NCI-H1417 (cell line): ENCODE results near the gene SUV39H2.
A peak's percentile ranks its signal among the peaks of the same experiment; 100 is the strongest.
"Not testable (repeated sequence)": the region's sequence is repeated elsewhere in the genome, so short reads cannot be mapped to it uniquely, and the experiment has no call there.

Experiments used
- DNase-seq, 3 experiments: peaks; one replicate each; lab custom pipeline; 2025; lab: John Stamatoyannopoulos, UW

Gene SUV39H2

DNA sequence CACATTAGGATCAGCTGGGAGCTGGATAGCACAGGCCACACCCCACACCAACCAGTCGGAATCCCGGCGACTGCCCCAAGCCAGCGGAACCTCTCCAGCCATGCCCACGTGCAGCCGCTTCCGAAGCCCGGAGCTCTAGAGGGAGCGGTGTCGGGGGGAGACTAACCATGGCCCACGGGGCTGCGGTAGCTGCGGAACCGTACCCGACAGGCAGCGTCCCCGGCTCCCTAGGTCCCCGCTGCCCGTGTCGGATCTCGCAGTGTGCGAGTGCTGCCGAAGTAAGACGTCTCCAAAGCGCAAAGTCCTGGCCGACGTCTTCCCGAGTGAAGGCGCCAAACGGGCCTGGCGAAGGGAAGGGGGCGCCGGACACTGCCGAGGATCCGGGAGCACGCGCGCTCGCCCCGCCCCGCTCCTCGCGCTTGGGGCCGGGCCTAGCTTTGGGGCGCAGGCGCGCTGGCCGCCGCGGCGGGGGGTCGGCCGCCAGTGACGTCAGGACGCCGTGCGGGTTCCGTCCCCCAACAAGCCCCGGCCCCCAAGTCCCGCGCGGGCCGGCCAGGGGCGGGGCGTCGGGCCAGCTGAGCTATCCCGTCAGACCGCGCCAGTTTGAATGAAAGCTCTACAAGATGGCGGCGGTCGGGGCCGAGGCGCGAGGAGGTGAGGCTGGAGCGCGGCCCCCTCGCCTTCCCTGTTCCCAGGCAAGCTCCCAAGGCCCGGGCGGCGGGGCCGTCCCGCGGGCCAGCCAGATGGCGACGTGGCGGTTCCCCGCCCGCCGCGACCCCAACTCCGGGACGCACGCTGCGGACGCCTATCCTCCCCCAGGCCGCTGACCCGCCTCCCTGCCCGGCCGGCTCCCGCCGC, at the start of gene SUV39H2:
TSS of gene SUV39H2 (plus strand) at position 601 of the 858 bp plus-strand sequence. CDS start at position 624, 23 bp downstream.
- peak; percentile 90 to 93 (median 92) for DNase-seq

- no peak for DNase-seq
These were observed 45.6 kb upstream of the SUV39H2 start for GRCh38 chr10:14833106-14833505.

GRCh38 chr10:14836208-14836607, 42.5 kb upstream of the SUV39H2 start:
- peak in 1 of 3 experiments; percentile 24 for DNase-seq

DNA sequence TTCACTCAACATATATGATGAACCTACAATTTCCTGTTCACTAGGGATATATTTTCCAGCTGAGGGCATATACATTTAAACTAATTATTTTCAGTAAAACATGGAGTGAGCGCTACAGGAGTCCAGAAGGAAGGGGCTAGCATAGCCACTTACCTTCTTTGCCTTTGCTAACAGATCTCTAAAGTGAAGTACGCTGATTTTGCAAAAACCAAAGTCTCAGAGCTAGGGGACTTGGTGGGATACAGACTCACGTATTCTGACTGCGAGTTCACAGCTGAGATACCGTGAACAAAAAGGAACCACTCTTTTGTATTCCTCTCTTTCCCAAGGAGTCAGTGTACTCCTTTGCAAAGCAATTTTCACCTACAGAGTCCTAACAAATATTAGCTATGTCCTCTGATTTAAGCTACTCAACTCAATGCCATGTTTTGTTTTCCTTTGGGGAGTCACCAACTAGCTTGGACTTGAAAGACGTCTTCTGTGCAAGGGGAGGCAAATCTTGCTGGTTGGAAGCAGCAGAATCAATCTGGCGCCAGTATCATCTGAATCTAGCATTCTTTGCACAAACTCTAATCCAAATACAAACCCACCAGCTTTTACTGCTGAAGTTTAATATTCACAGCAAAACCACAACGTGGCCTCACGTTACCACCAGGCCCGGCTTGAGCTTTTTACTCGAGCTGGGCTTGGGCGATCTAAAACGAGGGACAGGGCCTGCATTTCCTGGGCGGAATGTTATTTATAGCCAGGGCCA, 41.5 kb upstream of the SUV39H2 start:
- DNase-seq: peak in 2 of 3 experiments; percentile 19 to 58

DNA sequence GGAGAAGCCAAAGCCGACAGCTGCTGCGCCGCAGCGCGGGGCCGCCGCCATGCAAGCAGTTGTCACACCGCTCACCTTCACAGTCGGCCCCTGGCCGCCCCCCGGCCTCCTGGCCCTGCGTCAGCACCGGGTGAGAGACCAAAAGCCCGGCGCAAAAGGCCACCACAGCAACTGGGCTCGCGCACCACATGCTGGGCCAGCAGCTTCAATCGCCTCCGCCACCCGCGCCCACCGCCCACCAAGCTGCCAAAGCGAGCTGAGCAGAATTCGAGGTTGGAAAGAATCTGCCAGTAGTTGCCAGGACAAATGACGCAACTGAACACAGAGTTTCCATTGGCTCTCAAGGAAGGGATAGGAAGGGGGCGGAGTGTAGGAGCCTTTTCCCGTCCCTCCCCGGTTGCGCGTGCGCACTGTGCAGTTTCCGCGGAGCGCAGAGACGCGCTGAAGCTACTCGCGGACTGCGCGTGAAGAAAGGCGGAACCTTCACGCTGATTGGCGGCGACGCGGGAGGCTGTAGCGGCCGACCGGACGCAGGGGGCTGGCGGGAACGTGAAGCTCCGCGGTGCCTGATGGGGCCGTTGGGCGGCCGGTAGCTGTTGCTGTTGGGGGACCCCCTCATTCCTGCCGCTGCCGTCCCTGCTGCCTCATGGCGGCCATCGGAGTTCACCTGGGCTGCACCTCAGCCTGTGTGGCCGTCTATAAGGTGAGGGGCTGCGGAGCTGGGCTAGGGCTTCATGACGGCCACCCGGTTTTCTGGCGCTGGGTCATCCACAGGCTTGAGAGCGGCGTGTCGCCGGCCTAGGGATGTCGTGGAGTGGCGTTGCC, 40.7 kb upstream of the SUV39H2 start, which contains the start of the genes CDNF, HSPA14 and MSANTD7:
TSS of gene CDNF (minus strand) at position 281 of the 825 bp plus-strand sequence. CDS start at position 190, 91 bp downstream.
TSS of gene HSPA14 (plus strand) at position 550 of the 825 bp plus-strand sequence. CDS start at position 647, 97 bp downstream.
TSS of gene MSANTD7 (plus strand) at position 550 of the 825 bp plus-strand sequence. CDS start 3,979 bp downstream, outside the sequence.
- peak; percentile 95 to 98 (median 96) for DNase-seq

DNA sequence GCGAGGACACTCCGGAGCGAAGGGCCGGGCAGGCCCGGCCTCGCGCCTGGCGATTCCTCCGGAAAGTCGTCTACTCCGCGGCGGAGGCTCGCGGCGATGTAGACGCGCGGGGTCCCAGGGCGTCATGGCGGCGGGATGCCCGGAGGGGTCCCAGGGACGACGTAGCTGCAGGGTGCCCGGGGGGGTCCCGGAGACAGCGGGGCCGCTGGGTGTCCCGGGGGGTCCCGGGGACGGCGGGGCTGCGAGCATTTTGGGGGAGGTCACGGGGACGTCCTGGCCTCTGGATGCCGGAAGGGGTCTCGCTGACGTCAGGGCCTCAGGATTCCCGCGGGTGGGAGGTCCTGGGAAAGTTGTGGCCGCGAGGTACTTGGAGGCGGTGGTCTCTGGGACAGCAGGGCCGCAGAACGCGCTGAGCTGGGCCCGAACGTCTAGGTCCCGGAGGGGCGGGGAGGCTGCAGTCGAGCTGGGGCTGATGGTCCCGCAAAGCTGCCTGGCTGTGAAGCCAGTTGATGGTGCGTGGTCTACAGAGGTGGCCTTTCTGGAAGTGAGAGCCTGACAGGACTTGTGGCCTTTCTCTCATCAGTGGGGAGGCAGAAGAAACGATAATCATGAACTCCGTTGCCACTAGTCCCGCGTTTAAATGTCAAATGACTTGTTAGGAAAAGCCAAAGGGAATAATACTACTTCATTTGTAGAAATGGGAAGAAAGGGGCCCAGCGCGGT, 39.9 kb upstream of the SUV39H2 start:
- peak in 2 of 3 experiments; percentile 19 to 42 for DNase-seq

- no peak for DNase-seq
These were observed 39.4 kb upstream of the SUV39H2 start for GRCh38 chr10:14839305-14839695.

DNA sequence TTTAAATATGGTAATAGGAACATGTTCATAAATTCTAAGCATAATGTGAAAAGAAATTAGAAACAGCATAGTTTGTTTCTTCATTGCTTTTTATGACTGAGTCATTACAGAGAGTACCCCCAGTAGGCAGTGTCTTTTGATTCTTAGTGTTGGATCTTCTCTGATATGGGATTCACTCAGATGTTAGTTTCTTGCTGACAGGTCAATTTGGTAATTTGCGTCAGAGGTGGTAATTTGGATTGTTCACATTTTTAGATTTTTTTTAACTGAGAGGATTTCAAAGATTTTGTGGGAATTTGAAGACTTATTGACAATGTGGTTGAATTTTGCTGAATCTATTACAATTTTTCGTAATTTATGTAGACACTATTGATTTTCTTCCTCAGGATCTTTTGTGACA, 38.5 kb upstream of the SUV39H2 start:
- no peak for DNase-seq

DNA sequence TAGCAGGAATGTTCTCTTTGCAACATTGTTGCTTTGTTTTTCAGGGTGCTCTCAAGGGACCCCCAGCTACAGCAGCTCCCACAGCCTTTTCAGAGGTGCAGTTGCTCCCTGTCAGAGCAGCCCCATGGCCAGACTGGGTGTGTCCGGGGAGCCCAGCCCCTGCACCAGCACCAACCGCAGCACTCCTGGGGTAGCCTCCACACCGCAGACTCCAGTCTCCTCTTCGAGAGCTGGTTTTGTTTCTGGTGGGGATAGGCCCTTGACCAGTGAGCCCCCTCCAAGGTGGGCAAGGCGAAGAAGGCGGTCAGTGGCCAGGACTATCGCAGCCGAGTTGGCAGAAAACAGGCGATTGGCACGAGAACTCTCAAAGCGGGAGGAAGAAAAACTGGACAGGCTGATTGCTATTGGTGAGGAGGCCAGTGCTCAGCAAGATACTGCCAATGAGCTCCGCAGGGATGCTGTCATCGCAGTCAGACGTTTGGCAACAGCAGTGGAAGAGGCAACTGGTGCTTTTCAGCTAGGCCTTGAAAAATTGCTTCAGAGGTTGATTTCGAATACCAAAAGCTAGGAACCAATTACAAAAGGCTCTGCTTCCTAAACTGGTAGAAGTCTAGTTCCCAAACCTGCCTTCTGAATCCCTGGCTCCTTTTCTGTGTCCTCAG, 35.2 kb upstream of the SUV39H2 start:
- no peak for DNase-seq

- no peak for DNase-seq
These were observed 33.7 kb upstream of the SUV39H2 start for GRCh38 chr10:14844948-14845347.

DNA sequence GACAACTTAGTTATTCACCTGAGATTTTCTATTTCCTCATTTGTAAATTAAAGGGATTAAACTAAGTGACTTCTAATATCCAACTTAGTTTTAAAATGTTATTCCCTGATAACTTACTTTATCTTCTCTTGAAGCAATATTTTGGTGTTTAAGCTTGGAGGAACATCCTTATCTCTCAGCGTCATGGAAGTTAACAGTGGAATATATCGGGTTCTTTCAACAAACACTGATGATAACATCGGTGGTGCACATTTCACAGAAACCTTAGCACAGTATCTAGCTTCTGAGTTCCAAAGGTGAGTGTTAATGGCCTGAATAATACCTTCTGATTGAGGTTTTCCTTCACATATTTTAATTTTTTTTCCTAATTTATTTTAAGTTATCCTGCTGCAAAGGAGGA, 26.4 kb upstream of the SUV39H2 start:
- no peak for DNase-seq

GRCh38 chr10:14855453-14855852, 23.2 kb upstream of the SUV39H2 start:
- DNase-seq: no peak

- DNase-seq: no peak
These were observed 20.2 kb upstream of the SUV39H2 start for GRCh38 chr10:14858338-14858960.

GRCh38 chr10:14859043-14859442, 19.6 kb upstream of the SUV39H2 start:
- DNase-seq: no peak

GRCh38 chr10:14859775-14860174, 18.9 kb upstream of the SUV39H2 start:
- DNase-seq: no peak

- DNase-seq: no peak
These were observed 17.9 kb upstream of the SUV39H2 start for GRCh38 chr10:14860791-14861190.

- not testable (repeated sequence) for DNase-seq
These were observed 14.2 kb upstream of the SUV39H2 start for GRCh38 chr10:14864466-14864865.

GRCh38 chr10:14864871-14865270, 13.8 kb upstream of the SUV39H2 start:
- not testable (repeated sequence) for DNase-seq

DNA sequence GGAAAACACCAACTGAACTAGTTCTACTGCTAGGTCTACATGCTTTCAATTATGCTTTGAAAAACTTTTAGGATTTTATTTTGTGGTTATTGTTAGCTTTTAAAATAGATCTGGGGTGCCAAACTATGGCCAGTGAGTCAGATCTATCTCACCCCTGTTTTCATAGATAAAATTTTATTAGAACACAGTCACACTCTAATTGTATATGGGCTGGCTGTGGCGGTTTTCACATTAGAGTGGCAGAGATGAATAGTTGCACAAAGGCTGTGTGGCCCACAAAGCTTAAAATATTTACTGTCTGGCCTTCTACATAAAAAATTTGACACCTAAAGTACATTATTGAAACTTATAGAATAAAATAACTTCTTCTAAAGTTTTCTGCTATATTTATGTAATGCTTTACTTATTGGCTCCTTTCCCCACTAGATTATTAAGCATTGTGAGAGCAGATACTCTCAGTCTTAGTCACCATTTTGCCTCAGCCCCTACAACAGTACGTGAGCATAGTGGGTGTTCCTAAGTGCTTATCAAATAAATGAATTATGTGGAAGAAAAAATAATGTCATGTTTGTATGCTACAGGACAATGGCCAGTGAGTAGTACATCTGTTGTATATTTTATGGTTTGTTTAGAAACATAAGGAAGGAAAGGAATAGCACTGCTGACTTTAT, 5.4 kb upstream of the SUV39H2 start:
- no peak for DNase-seq
